ENCODE measurements around the gene SV2C. TPM values are rescaled to one million over a fixed set of nuclear protein-coding genes. Genes with fewer than 3 reads are reported as not detected.

SV2C gene
- total and polyA plus RNA-seq, 4 donors = 0.01 to 0.40 (median 0.37) TPM; not detected in 1

- H3K36me3 ChIP-seq (ENCODE audit: control insufficient read depth in 4 of 4, insufficient read depth in 4 of 4, low read length in 4 of 4) = no peaks in the 10 kb centered on the region
- DNase-seq = no peak
- H3K9ac ChIP-seq (ENCODE audit: insufficient read depth in 1 of 2, low read length in 2 of 2) = no peak overlapping the region
- no peak overlapping the region for H3K27ac ChIP-seq (ENCODE audit: low read depth in 1 of 2, low read length in 1 of 2)
- ATAC-seq (ENCODE audit: insufficient read depth, low FRiP score) = no peak
- no peak overlapping the region for H3K4me3 ChIP-seq
- H3K27me3 ChIP-seq (ENCODE audit: control insufficient read depth in 3 of 3, insufficient read depth in 3 of 3, low read length in 2 of 3) = no peaks in the 10 kb centered on the region
- no peak for TF ChIP-seq CTCF (IDR thresholded peaks at IDR 0.05; ENCODE audit: control extremely low read depth, extremely low read depth)
- peaks cover 0 to 2% (median 0%) of the 10 kb centered on the region in 4 donors for H3K9me3 ChIP-seq (ENCODE audit: control insufficient read depth in 4 of 4, insufficient read depth in 3 of 4, low read length in 3 of 4)
- 81 to 94% methylated on average over 1 of the region's 1 CpG for WGBS, 2 donors
- H3K4me1 ChIP-seq (ENCODE audit: control insufficient read depth in 5 of 5, insufficient read depth in 5 of 5, low read length in 5 of 5) = peaks cover 0 to 2% (median 0%) of the 10 kb centered on the region in 5 donors
Observed at GRCh38 chr5:76342474-76342873, 259.3 kb downstream of the SV2C start.

- no peak for TF ChIP-seq CTCF (IDR thresholded peaks at IDR 0.05; ENCODE audit: control extremely low read depth, extremely low read depth)
- H3K27me3 ChIP-seq (ENCODE audit: control insufficient read depth in 3 of 3, insufficient read depth in 3 of 3, low read length in 2 of 3) = no peaks in the 10 kb centered on the region
- ATAC-seq (ENCODE audit: insufficient read depth, low FRiP score) (no peak), DNase-seq (no peak)
- no peaks in the 10 kb centered on the region for H3K36me3 ChIP-seq (ENCODE audit: control insufficient read depth in 4 of 4, insufficient read depth in 4 of 4, low read length in 4 of 4)
- no peak overlapping the region for H3K27ac ChIP-seq (ENCODE audit: low read depth in 1 of 2, low read length in 1 of 2)
- peaks cover 0 to 2% (median 0%) of the 10 kb centered on the region in 4 donors for H3K9me3 ChIP-seq (ENCODE audit: control insufficient read depth in 4 of 4, insufficient read depth in 3 of 4, low read length in 3 of 4)
- 89 to 100% methylated on average over 1 of the region's 1 CpG for WGBS, 2 donors
- H3K9ac ChIP-seq (ENCODE audit: insufficient read depth in 1 of 2, low read length in 2 of 2) = no peak overlapping the region
- no peaks in the 10 kb centered on the region for H3K4me1 ChIP-seq (ENCODE audit: control insufficient read depth in 5 of 5, insufficient read depth in 5 of 5, low read length in 5 of 5)
- H3K4me3 ChIP-seq = no peak overlapping the region
Observed at GRCh38 chr5:76345582-76345981, 262.4 kb downstream of the SV2C start.

- H3K36me3 ChIP-seq (ENCODE audit: control insufficient read depth in 4 of 4, insufficient read depth in 4 of 4, low read length in 4 of 4) = no peaks in the 10 kb centered on the region
- no peaks in the 10 kb centered on the region for H3K4me1 ChIP-seq (ENCODE audit: control insufficient read depth in 5 of 5, insufficient read depth in 5 of 5, low read length in 5 of 5)
- no peak overlapping the region for H3K27ac ChIP-seq (ENCODE audit: low read depth in 1 of 2, low read length in 1 of 2)
- 71 to 73% methylated on average over 4 of the region's 4 CpGs for WGBS, 2 donors
- H3K4me3 ChIP-seq = no peak overlapping the region
- H3K27me3 ChIP-seq (ENCODE audit: control insufficient read depth in 3 of 3, insufficient read depth in 3 of 3, low read length in 2 of 3) = no peaks in the 10 kb centered on the region
- H3K9me3 ChIP-seq (ENCODE audit: control insufficient read depth in 4 of 4, insufficient read depth in 3 of 4, low read length in 3 of 4) = no peaks in the 10 kb centered on the region
- TF ChIP-seq CTCF (IDR thresholded peaks at IDR 0.05; ENCODE audit: control extremely low read depth, extremely low read depth) = no peak
- no peak overlapping the region for H3K9ac ChIP-seq (ENCODE audit: insufficient read depth in 1 of 2, low read length in 2 of 2)
- ATAC-seq (ENCODE audit: insufficient read depth, low FRiP score) (no peak), DNase-seq (no peak)
Observed at GRCh38 chr5:76351176-76351575, 268.0 kb downstream of the SV2C start.

GRCh38 chr5:76351577-76351976 lies 268.4 kb downstream of the SV2C start:
- Histone ChIP-seq H3K36me3 (ENCODE audit: control insufficient read depth in 4 of 4, insufficient read depth in 4 of 4, low read length in 4 of 4) (no peaks in the 10 kb centered on the region), H3K27me3 (ENCODE audit: control insufficient read depth in 3 of 3, insufficient read depth in 3 of 3, low read length in 2 of 3) (no peaks in the 10 kb centered on the region), H3K27ac (ENCODE audit: low read depth in 1 of 2, low read length in 1 of 2) (no peak overlapping the region), H3K9ac (ENCODE audit: insufficient read depth in 1 of 2, low read length in 2 of 2) (no peak overlapping the region), H3K4me1 (ENCODE audit: control insufficient read depth in 5 of 5, insufficient read depth in 5 of 5, low read length in 5 of 5) (no peaks in the 10 kb centered on the region), H3K9me3 (ENCODE audit: control insufficient read depth in 4 of 4, insufficient read depth in 3 of 4, low read length in 3 of 4) (no peaks in the 10 kb centered on the region), H3K4me3 (no peak overlapping the region)
- 84 to 86% methylated on average over 8 of the region's 8 CpGs for WGBS, 2 donors
- DNase-seq (no peak), ATAC-seq (ENCODE audit: insufficient read depth, low FRiP score) (no peak)
- no peak for TF ChIP-seq CTCF (IDR thresholded peaks at IDR 0.05; ENCODE audit: control extremely low read depth, extremely low read depth)
